Brain microvascular endothelial cell (primary cell): Measurements from ENCODE around the gene ADSS2.

Experiments used
- DNase-seq: peaks from one replicate; pipeline ENCODE4 v3.0.0-alpha.2; 2020
- H3K27ac ChIP-seq: fragments of 250-450 bp; sonication (Bioruptor Pico); 2 replicates; pipeline ENCODE4 v1.5.1; 2020; ENCODE audit warnings: mild to moderate bottlenecking, moderate library complexity
- H3K27me3 ChIP-seq: fragments of 250-450 bp; sonication (Bioruptor Pico); replicated peaks from 2 replicates; pipeline ENCODE4 v1.5.1; 2020; ENCODE audit warnings: mild to moderate bottlenecking
- H3K36me3 ChIP-seq: fragments of 250-450 bp; sonication (Bioruptor Pico); replicated peaks from 2 replicates; pipeline ENCODE4 v1.5.1; 2020; ENCODE audit warnings: mild to moderate bottlenecking
- H3K4me3 ChIP-seq: 2 replicates; pipeline ENCODE4 v1.5.1; 2011; ENCODE audit warnings: low read depth, mild to moderate bottlenecking, control low read depth, low read length, moderate library complexity
- in situ Hi-C: cut with HindIII; loops from 2 replicates; pipeline ENCODE4 v1.10.0; 2017; ENCODE audit warnings: low sequenced_read_pairs, low pct_ligation_motif_present
- TF ChIP-seq, protein P1 (sequence below): IDR thresholded peaks from 2 replicates; pipeline ENCODE4 v1.5.1; 2011; ENCODE audit warnings: low read depth, mild to moderate bottlenecking, moderate library complexity, low read length, control low read depth, inconsistent platforms; ENCODE audit errors: missing control alignments

The ADSS2 gene

DNA sequence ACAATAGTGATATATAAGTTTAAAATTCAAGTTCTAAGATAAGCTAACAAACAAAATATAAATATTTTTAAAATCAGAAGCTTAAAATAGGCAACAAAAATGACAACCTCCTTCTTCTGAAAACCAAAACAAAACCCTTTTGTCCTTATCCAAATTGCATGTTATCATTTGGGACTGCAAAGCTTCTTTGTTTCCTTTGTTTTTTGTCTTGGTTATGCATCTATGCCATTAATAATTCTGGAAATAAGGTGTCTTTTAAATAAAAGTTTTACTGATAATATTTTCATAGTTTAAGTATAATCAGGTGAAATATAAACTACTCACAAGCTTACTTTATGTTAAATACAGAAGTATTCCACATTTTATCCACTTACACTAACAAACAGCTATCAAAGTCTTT, 20.5 kb downstream of the ADSS2 start:
- Histone ChIP-seq H3K27me3 (no peaks in the 10 kb centered on the region), H3K36me3 (peaks cover 15% of the 10 kb centered on the region), H3K27ac (no peak overlapping the region), H3K4me3 (no peak overlapping the region)
- DNase-seq = no peak
- TF ChIP-seq, protein P1, sequence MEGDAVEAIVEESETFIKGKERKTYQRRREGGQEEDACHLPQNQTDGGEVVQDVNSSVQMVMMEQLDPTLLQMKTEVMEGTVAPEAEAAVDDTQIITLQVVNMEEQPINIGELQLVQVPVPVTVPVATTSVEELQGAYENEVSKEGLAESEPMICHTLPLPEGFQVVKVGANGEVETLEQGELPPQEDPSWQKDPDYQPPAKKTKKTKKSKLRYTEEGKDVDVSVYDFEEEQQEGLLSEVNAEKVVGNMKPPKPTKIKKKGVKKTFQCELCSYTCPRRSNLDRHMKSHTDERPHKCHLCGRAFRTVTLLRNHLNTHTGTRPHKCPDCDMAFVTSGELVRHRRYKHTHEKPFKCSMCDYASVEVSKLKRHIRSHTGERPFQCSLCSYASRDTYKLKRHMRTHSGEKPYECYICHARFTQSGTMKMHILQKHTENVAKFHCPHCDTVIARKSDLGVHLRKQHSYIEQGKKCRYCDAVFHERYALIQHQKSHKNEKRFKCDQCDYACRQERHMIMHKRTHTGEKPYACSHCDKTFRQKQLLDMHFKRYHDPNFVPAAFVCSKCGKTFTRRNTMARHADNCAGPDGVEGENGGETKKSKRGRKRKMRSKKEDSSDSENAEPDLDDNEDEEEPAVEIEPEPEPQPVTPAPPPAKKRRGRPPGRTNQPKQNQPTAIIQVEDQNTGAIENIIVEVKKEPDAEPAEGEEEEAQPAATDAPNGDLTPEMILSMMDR = no peak
- in situ Hi-C loops = no loop called here

DNA sequence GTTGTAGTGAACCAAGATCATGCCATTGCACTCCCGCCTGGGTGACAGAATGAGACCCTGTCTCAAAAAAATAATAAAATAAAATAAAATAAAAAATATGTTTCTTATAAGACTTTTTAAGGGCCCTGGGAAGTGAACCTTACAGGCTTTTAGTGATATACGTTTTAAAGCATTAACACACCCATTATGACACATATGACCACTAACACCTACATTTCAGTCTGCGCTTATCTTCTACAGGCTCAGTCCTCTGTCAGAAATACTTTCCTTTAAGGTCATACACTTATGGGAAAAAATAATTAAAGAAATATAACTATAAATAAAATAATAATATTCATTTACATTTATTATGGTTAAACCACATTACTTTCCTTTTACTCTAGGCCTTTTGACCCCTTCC, 21.9 kb downstream of the ADSS2 start:
- no peak overlapping the region for H3K4me3 ChIP-seq

DNA sequence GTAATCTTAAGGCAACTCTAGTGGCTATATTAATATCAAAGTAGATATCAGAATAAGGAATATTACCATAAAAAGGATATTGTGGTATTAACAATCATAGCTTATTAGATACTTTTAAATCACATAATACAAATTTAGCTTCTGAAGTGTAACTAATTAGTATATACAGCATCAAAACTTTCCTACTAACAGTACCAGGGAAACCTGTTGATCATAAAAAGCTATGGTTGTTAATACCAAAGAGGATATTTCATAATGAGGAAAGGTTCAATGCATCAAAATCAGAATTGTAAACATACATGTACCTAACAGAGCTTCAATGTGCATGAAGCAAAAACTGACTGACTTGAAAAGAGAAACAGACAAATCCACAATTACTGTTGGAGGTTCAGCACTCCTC, 24.1 kb downstream of the ADSS2 start:
- H3K27me3 ChIP-seq = no peaks in the 10 kb centered on the region
- in situ Hi-C loops = no loop called here
- no peak for DNase-seq
- peaks cover 16% of the 10 kb centered on the region for H3K36me3 ChIP-seq
- H3K4me3 ChIP-seq = no peak overlapping the region
- TF ChIP-seq, protein P1 = no peak
- H3K27ac ChIP-seq = no peak overlapping the region

More for the DNA sequence above, 21.9 kb downstream of the ADSS2 start:
- no peak for DNase-seq
- Histone ChIP-seq H3K36me3 (peaks cover 15% of the 10 kb centered on the region), H3K27me3 (no peaks in the 10 kb centered on the region), H3K27ac (no peak overlapping the region)
- in situ Hi-C loops = no loop called here
- TF ChIP-seq, protein P1 = no peak

DNA sequence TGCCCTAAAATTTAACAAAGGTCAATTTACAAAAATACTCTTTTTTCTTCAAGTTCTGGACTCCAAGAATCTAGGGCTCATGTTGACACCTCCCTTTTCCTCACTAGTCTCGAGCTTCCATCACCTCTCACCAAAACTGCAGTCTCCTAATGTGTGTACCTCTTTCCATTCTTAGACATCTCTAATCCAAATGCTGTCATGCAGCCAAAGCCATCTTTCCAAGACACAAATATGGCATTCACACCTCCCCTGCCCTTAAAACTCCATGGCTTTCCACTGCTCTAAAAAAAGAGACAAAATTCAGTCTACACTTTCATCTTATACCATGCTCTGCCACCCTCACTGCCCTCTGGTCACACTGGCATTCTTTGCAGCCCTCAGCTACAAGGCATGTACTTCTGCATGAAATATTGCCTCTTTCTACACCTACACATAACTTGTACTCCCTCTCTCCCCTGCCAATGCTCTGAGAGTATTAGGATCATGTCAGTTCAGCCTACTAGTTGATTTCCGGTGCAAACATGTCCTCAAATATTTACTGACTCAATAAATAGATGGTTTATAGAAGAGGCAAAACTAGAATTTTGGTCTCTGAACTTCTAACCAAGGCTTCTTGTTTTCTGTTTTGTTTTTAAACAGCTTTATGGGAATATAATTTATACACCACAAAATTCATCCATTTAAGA, 26.9 kb downstream of the ADSS2 start:
- no peak for DNase-seq
- Histone ChIP-seq H3K4me3 (no peak overlapping the region), H3K27me3 (no peaks in the 10 kb centered on the region), H3K27ac (no peak overlapping the region), H3K36me3 (peaks cover 18% of the 10 kb centered on the region)
- TF ChIP-seq, protein P1 = no peak
- in situ Hi-C loops = no loop called here

DNA sequence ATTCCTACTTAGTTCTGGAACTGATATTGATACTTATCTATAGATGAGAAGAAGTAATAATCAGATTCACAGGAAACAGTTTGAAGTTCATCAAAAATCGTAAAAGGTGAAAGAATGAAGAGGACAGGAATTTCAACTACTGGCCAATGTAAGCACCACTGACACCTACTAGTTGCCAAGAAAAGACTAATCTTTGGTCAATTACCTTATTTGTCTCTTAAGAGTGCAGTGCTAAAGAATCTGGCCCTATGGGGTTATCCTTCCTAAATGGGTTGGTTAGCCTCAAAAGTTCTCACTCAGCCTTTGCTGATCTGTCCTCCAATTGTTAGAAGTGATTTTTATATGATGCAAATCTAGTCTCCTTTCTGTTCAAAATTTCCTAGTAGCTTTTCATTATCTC, 29.5 kb downstream of the ADSS2 start:
- TF ChIP-seq, protein P1 = no peak
- Histone ChIP-seq H3K4me3 (no peak overlapping the region), H3K27me3 (no peaks in the 10 kb centered on the region), H3K36me3 (peaks cover 28% of the 10 kb centered on the region), H3K27ac (no peak overlapping the region)
- DNase-seq = no peak
- in situ Hi-C loops = no loop called here

DNA sequence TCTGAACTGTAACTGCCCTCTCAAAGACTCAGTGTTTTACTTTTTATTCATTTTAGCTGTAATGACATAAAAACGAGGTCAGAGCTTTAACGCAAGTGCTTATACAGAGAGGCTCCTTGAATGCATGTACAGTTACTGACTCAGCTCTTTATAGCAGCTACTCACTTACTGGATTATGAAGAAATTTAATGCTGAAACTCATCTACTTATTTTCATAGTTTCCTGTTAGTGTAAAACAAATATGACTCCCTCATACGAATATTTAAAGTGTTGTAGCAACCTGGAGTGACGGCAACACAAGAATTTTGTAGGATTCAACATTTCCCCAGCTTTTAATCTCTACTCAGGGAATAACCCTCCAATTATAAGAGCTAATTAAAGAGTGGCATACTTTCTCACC, 32.7 kb downstream of the ADSS2 start:
- H3K27me3 ChIP-seq = no peaks in the 10 kb centered on the region

More for the DNA sequence above, 32.7 kb downstream of the ADSS2 start:
- TF ChIP-seq, protein P1 = no peak
- Histone ChIP-seq H3K4me3 (no peak overlapping the region), H3K36me3 (peaks cover 42% of the 10 kb centered on the region), H3K27ac (no peak overlapping the region)
- DNase-seq = no peak
- in situ Hi-C loops = no loop called here
